Mucosa of gallbladder (tissue), 1 donor: ENCODE measurements around the gene PYCARD. TPM values are rescaled to one million over a fixed set of nuclear protein-coding genes. Genes with fewer than 3 reads are reported as not detected.

ENCODE experiments used
- DNase-seq: peaks from one replicate; pipeline ENCODE4 v3.0.0-alpha.2; 2020; ENCODE audit warnings: low spot score
- total RNA-seq: library from RNA; stranded (reverse); gene quantifications from one replicate; pipeline ENCODE4 v1.2.1, GENCODE V29; 2021
- donor health status: DM: no; HTN: no; CAD: no.

Gene PYCARD
- total RNA-seq, 1 donor from 2014 or later, result 25.1 TPM

GRCh38 chr16:31167315-31167714 is 35.2 kb downstream of the PYCARD start:
- no peak for DNase-seq

- no peak for DNase-seq
Observed at GRCh38 chr16:31157136-31157535, 45.4 kb downstream of the PYCARD start.

Other genes with a start within 250 kb of the PYCARD start
- gene SETD1A, start 245.0 kb downstream of the PYCARD start, total RNA-seq, result 17.6 TPM
- 30.6 TPM for gene HSD3B7, start 217.6 kb downstream of the PYCARD start, total RNA-seq
- 0.58 TPM for gene STX1B, start 192.1 kb downstream of the PYCARD start, total RNA-seq
- gene STX4, start 169.2 kb downstream of the PYCARD start, total RNA-seq, result 84.0 TPM
- gene ZNF668, start 128.5 kb downstream of the PYCARD start, total RNA-seq, result 9.2 TPM
- 26.1 TPM for gene ZNF646, start 128.3 kb downstream of the PYCARD start, total RNA-seq
- gene PRSS53, start 113.8 kb downstream of the PYCARD start, total RNA-seq, result 4.5 TPM
- 100 TPM for gene VKORC1, start 108.0 kb downstream of the PYCARD start, total RNA-seq
- 49.6 TPM for gene BCKDK, start 94.4 kb downstream of the PYCARD start, total RNA-seq
- 67.2 TPM for gene KAT8, start 85.1 kb downstream of the PYCARD start, total RNA-seq
- 312 TPM for gene PRSS8, start 67.0 kb downstream of the PYCARD start, total RNA-seq
- 5.7 TPM for gene PRSS36, start 52.7 kb downstream of the PYCARD start, total RNA-seq
- 208 TPM for gene FUS, start 22.6 kb downstream of the PYCARD start, total RNA-seq
- gene TRIM72, start 11.4 kb upstream of the PYCARD start, total RNA-seq, result 0.06 TPM
- gene PYDC1, start 14.4 kb upstream of the PYCARD start, total RNA-seq, result not detected
- 14.9 TPM for gene ITGAM, start 57.2 kb upstream of the PYCARD start, total RNA-seq
- gene ITGAX, start 152.4 kb upstream of the PYCARD start, total RNA-seq, result 16.1 TPM
- 0.09 TPM for gene ITGAD, start 190.6 kb upstream of the PYCARD start, total RNA-seq
- 1.3 TPM for gene COX6A2, start 225.6 kb upstream of the PYCARD start, total RNA-seq
- 1.2 TPM for gene ZNF843, start 240.0 kb upstream of the PYCARD start, total RNA-seq